Stimulated activated naive CD8-positive, alpha-beta T cell treated with anti-CD3 and anti-CD28 coated beads, Interleukin-15, amount 100 ng/mL, for 72 hours (primary cell): ENCODE data around the gene KATNBL1.
"Not testable (repeated sequence)": the region's sequence is repeated elsewhere in the genome, so short reads cannot be mapped to it uniquely, and the experiment has no call there.

Experiments
- ATAC-seq: fragments of 150-1000 bp; cut with Tn5 transposase; 2 replicates; pipeline ENCODE4 v1.10.0; 2021; ENCODE audit warnings: mild to moderate bottlenecking, moderate library complexity
- DNase-seq, 2 donors: peaks; one replicate each; pipeline ENCODE4 v3.0.0; 2021 to 2022
- H3K27ac Mint-ChIP-seq, 2 donors: one replicate each; pipeline ENCODE4 v1.8.0; 2022; ENCODE audit warnings: mild to moderate bottlenecking in 2 of 2, mixed read lengths in 2 of 2, moderate library complexity in 2 of 2
- H3K27me3 Mint-ChIP-seq: one replicate; pipeline ENCODE4 v1.8.0; 2022; ENCODE audit warnings: mixed read lengths
- H3K4me1 Mint-ChIP-seq: one replicate; pipeline ENCODE4 v1.8.0; 2022; ENCODE audit warnings: mild to moderate bottlenecking, mixed read lengths
- H3K4me3 Mint-ChIP-seq, 2 donors: one replicate each; pipeline ENCODE4 v1.8.0; 2022; ENCODE audit warnings: mild to moderate bottlenecking in 2 of 2, mixed read lengths in 2 of 2, moderate library complexity in 1 of 2
- H3K9me3 Mint-ChIP-seq, 2 donors: one replicate each; pipeline ENCODE4 v1.8.0; 2022; ENCODE audit warnings: mixed read lengths in 2 of 2

KATNBL1 gene

GRCh38 chr15:34217587-34218225 is 7.8 kb upstream of the KATNBL1 start:
- H3K27me3 Mint-ChIP-seq = no peaks in the 10 kb centered on the region
- no peak overlapping the region for H3K27ac Mint-ChIP-seq
- H3K4me3 Mint-ChIP-seq = no peak overlapping the region
- no peaks in the 10 kb centered on the region for H3K4me1 Mint-ChIP-seq
- no peaks in the 10 kb centered on the region for H3K9me3 Mint-ChIP-seq
- ATAC-seq = no peak
- no peak for DNase-seq

DNA sequence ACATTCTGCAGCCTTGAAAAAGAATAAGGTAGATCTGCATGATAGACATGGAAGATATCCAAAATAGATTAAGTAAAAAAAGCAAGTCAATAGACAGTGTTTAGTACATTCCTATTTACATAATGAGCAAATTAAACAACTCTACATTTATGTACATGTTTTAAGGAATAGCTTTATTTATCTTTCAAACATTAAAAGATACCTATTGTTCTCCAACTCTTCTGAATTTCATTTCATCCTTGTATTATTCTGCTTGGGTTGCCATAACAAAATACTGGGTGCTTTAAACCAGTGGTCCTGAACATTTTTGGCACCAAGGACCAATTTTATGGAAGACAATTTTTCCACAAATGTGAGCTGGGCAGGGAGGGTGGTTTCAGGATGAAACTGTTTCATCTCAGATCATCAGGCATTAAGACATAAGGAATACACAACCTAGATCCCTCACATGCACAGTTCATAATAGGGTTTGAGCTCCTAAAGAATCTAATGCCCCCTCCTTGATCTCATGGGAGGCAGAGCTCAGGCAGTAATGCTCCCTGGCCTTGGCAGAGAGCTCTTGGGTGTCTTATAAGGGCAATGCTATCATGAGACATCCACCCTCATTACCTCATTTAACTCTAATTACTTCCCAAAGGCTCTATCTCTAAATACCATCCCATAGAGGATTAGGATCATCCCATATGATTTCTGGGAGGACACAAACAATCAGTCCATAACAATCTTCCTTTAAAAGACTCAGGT is 6.8 kb upstream of the KATNBL1 start:
- ATAC-seq (no peak), DNase-seq (no peak)
- no peak overlapping the region for H3K4me3 Mint-ChIP-seq
- no peaks in the 10 kb centered on the region for H3K4me1 Mint-ChIP-seq
- no peaks in the 10 kb centered on the region for H3K9me3 Mint-ChIP-seq
- no peak overlapping the region for H3K27ac Mint-ChIP-seq
- no peaks in the 10 kb centered on the region for H3K27me3 Mint-ChIP-seq

DNA sequence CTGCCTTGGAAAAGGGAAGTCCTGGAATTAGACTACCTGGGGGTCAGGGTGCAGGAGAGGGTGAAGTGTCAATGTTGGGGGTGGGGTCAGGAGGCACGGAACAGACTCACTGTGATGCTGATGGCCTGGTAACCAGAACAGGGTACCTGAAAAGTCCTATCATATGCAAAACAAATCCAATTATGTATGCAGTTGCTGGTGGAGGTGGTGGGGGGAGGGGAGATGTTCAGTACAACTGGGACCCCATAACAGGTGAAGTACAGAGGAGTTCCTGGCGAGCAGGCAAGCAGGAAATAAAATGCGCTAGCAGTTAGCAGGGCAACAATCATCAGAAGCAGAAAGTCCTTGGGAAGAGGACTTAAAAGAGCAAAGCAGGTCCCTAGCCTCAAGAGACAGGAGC is 4.2 kb upstream of the KATNBL1 start:
- Mint-ChIP-seq H3K27ac (no peak overlapping the region), H3K9me3 (no peaks in the 10 kb centered on the region), H3K27me3 (no peaks in the 10 kb centered on the region), H3K4me3 (no peak overlapping the region), H3K4me1 (peaks cover 8% of the 10 kb centered on the region)
- ATAC-seq (no peak), DNase-seq (no peak)

- no peaks in the 10 kb centered on the region for H3K9me3 Mint-ChIP-seq
- ATAC-seq = no peak
Measured at GRCh38 chr15:34213690-34214089, 3.8 kb upstream of the KATNBL1 start.

GRCh38 chr15:34206011-34206410 is 3.9 kb downstream of the KATNBL1 start:
- peak overlapping the region in 1 of 2 donors; percentile 19 for H3K4me3 Mint-ChIP-seq
- DNase-seq (no peak), ATAC-seq (no peak)
- H3K27me3 Mint-ChIP-seq = no peaks in the 10 kb centered on the region
- peaks cover 0 to 5% of the 10 kb centered on the region in 2 donors for H3K9me3 Mint-ChIP-seq
- H3K4me1 Mint-ChIP-seq = peaks cover 41% of the 10 kb centered on the region
- no peak overlapping the region for H3K27ac Mint-ChIP-seq

More at GRCh38 chr15:34213690-34214089, 3.8 kb upstream of the KATNBL1 start:
- no peak overlapping the region for H3K4me3 Mint-ChIP-seq
- no peak overlapping the region for H3K27ac Mint-ChIP-seq
- DNase-seq = no peak
- H3K4me1 Mint-ChIP-seq = peaks cover 10% of the 10 kb centered on the region
- H3K27me3 Mint-ChIP-seq = no peaks in the 10 kb centered on the region

GRCh38 chr15:34203936-34204335 is 6.0 kb downstream of the KATNBL1 start:
- H3K4me3 Mint-ChIP-seq = no peak overlapping the region
- H3K9me3 Mint-ChIP-seq = peaks cover 0 to 5% of the 10 kb centered on the region in 2 donors
- ATAC-seq = no peak
- no peaks in the 10 kb centered on the region for H3K27me3 Mint-ChIP-seq
- peaks cover 41% of the 10 kb centered on the region for H3K4me1 Mint-ChIP-seq
- no peak overlapping the region for H3K27ac Mint-ChIP-seq
- DNase-seq = no peak

GRCh38 chr15:34203305-34203704 is 6.6 kb downstream of the KATNBL1 start:
- ATAC-seq = no peak
- H3K27me3 Mint-ChIP-seq = no peaks in the 10 kb centered on the region

DNA sequence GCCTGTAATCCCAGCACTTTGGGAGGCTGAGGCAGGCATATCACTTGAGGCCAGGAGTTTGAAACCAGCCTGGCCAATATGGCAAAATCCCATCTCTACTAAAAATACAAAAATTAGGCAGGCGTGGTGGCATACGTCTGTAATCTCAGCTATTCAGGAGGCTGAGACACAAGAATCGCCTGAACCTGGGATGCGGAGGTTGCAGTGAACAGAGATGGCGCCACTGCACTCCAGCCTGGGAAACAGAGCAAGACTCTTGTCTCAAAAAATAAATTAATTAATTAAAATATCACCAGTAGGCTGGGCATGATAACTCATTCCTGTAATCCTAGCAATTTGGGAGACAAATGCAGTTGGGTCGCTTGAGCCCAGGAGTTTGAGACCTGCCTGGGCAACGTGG is 16.6 kb downstream of the KATNBL1 start:
- H3K4me3 Mint-ChIP-seq, H3K4me1 Mint-ChIP-seq, H3K27me3 Mint-ChIP-seq, H3K27ac Mint-ChIP-seq, DNase-seq, ATAC-seq, H3K9me3 Mint-ChIP-seq: not testable (repeated sequence)

More at GRCh38 chr15:34203305-34203704, 6.6 kb downstream of the KATNBL1 start:
- DNase-seq = no peak
- peak overlapping the region in 1 of 2 donors; percentile 72 for H3K27ac Mint-ChIP-seq
- peaks cover 35% of the 10 kb centered on the region for H3K4me1 Mint-ChIP-seq
- H3K9me3 Mint-ChIP-seq = peaks cover 0 to 5% of the 10 kb centered on the region in 2 donors
- H3K4me3 Mint-ChIP-seq = no peak overlapping the region

DNA sequence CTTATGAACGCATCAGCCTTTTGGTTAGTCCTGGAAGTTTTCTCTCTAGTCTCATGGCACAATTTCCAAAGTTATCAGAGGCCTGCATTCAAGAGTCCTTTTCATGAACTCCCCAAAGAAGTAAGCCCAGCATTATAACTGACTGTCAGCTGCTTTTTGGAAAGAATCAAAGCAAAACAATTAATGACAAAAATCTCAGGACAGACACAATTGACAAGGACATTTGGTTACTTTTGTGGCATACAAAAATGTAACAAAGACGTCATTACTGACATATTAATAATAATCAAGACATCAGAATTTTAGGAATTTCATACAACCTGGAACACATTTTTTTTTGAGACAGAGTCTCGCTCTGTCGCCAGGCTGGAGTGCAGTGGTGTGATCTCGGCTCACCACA is 21.2 kb downstream of the KATNBL1 start:
- Mint-ChIP-seq H3K4me3 (no peak overlapping the region), H3K9me3 (no peaks in the 10 kb centered on the region), H3K27me3 (no peaks in the 10 kb centered on the region), H3K4me1 (peaks cover 5% of the 10 kb centered on the region), H3K27ac (peak overlapping the region in 1 of 2 donors; percentile 52)
- no peak for ATAC-seq
- no peak for DNase-seq

- Mint-ChIP-seq H3K4me1 (peaks cover 5% of the 10 kb centered on the region), H3K9me3 (no peaks in the 10 kb centered on the region), H3K27me3 (no peaks in the 10 kb centered on the region), H3K4me3 (no peak overlapping the region), H3K27ac (no peak overlapping the region)
- no peak for DNase-seq
- no peak for ATAC-seq
Measured at GRCh38 chr15:34185666-34186065, 24.2 kb downstream of the KATNBL1 start.

DNA sequence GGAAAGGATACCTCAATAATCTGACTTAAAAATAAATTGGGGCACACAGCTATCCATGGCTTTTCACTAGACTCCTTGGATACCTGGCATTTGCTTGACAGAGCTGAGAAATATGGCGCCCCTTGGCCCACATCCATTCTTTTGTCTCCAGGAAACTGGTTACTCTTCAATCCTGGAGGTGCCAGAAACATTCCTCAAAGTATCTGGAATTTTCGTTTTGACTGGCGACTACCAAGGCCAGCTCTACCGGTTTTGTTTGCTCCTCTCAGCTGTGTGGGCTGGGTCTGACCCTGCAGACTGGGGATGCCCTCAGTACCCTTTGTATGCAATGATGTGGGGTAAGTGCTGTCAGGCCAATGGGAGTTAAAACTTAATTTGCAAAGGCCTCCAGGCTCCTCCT is 27.0 kb downstream of the KATNBL1 start:
- H3K27me3 Mint-ChIP-seq = no peaks in the 10 kb centered on the region
- no peak for ATAC-seq
- no peak for DNase-seq
- peaks cover 5% of the 10 kb centered on the region for H3K4me1 Mint-ChIP-seq
- peaks cover 0 to 7% of the 10 kb centered on the region in 2 donors for H3K9me3 Mint-ChIP-seq
- H3K27ac Mint-ChIP-seq = no peak overlapping the region
- no peak overlapping the region for H3K4me3 Mint-ChIP-seq

DNA sequence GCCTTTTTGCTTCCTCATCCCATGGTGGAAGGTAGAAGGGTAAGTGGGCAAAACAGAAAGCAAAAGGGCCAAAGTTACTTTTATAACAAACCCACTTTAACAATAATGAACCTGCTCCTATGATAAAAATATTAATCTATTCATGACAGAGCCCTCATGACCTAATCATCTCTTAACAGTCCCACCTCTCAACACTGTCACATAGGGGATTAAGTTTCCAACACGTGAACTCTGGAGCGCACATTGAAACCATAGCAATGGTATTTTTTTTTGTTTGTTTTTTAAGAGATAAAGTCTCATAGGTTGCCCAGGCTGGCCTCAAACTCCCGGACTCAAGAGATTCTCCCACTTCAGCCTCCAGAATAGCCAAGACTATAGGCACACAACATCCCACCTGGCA is 30.7 kb downstream of the KATNBL1 start:
- no peaks in the 10 kb centered on the region for H3K27me3 Mint-ChIP-seq
- no peaks in the 10 kb centered on the region for H3K4me1 Mint-ChIP-seq
- H3K4me3 Mint-ChIP-seq = no peak overlapping the region
- H3K9me3 Mint-ChIP-seq = peaks cover 2 to 11% of the 10 kb centered on the region in 2 donors
- DNase-seq = no peak
- no peak for ATAC-seq
- no peak overlapping the region for H3K27ac Mint-ChIP-seq

DNA sequence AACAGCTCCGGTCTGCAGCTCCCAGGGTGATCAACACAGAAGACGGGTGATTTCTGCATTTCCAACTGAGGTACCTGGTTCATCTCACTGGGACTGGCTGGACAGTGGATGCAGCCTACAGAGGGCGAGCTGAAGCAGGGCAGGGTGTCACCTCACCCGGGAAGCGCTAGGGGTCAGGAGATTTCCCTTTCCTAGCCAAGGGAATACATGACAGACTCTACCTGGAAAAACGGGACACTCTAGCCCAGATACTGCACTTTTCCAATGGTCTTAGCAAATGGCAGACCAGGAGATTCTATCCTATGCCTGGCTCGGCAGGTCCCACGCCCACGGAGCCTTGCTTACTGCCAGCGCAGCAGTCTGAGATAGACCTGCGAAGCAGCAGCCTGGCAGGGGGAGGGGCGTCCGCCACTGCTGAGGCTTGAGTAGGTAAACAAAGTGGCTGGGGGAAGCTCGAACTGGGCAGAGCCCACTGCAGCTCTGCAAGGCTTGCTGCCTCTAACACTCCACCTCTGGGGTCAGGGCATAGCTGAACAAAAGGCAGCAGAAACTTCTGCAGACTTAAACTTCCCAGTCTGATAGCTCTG is 43.8 kb downstream of the KATNBL1 start:
- H3K4me3 Mint-ChIP-seq, H3K27me3 Mint-ChIP-seq, DNase-seq, ATAC-seq: not testable (repeated sequence)
- Mint-ChIP-seq H3K9me3 (peaks cover 29 to 32% of the 10 kb centered on the region in 2 donors), H3K27ac (peak overlapping the region in 1 of 2 donors; percentile 67), H3K4me1 (peaks cover 26% of the 10 kb centered on the region)

GRCh38 chr15:34161329-34161963 is 48.5 kb downstream of the KATNBL1 start:
- DNase-seq (no peak), ATAC-seq (no peak)
- H3K27ac Mint-ChIP-seq = peak overlapping the region in 1 of 2 donors; percentile 31
- no peaks in the 10 kb centered on the region for H3K27me3 Mint-ChIP-seq
- H3K4me3 Mint-ChIP-seq = no peak overlapping the region
- peaks cover 1% of the 10 kb centered on the region for H3K4me1 Mint-ChIP-seq
- peaks cover 23 to 39% of the 10 kb centered on the region in 2 donors for H3K9me3 Mint-ChIP-seq

DNA sequence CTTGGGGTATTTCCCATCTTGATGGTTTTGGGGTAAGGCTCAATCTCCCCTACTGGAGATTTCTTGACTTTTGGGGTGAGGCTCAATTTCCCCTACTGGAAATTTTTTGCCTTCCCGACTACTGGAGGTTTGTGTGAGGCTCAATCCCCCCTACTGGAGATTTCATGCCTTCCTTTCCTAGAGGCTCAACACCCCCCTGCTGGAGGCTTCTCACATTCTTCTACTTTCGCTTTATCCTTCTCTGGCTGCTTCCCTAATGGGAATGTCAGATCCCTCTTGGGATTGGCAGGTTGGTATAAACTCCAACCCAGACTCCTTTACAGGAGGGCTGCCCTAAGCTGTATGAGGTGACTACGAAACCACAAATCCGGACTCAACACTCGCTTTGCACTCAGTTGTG is 49.2 kb downstream of the KATNBL1 start:
- H3K27ac Mint-ChIP-seq = peak overlapping the region in 1 of 2 donors; percentile 13
- DNase-seq = no peak

GRCh38 chr15:34158355-34158754 is 51.5 kb downstream of the KATNBL1 start:
- Mint-ChIP-seq H3K27ac (no peak overlapping the region), H3K4me1 (no peaks in the 10 kb centered on the region), H3K9me3 (peaks cover 47 to 59% of the 10 kb centered on the region in 2 donors), H3K27me3 (no peaks in the 10 kb centered on the region), H3K4me3 (no peak overlapping the region)
- ATAC-seq = no peak
- no peak for DNase-seq

More for the DNA sequence above, 49.2 kb downstream of the KATNBL1 start:
- H3K9me3 Mint-ChIP-seq = peaks cover 30 to 46% of the 10 kb centered on the region in 2 donors
- no peaks in the 10 kb centered on the region for H3K27me3 Mint-ChIP-seq
- no peak overlapping the region for H3K4me3 Mint-ChIP-seq
- H3K4me1 Mint-ChIP-seq = no peaks in the 10 kb centered on the region
- no peak for ATAC-seq
